Endodermal cell (in vitro differentiated cells): ENCODE results near the gene IQCN. TPM values are rescaled to one million over a fixed set of nuclear protein-coding genes. Genes with fewer than 3 reads are reported as not detected.

Experiments used
- DNase-seq: peaks from one replicate; pipeline ENCODE4 v3.0.0-alpha.2; 2017
- H3K27ac ChIP-seq: 2 replicates; pipeline ENCODE4 v1.5.1; 2013; ENCODE audit warnings: mild to moderate bottlenecking, low read depth, low read length, moderate library complexity
- H3K27me3 ChIP-seq: 2 replicates; pipeline ENCODE4 v1.6.1; 2013; ENCODE audit warnings: mild to moderate bottlenecking, low read length, moderate library complexity; ENCODE audit not compliant: insufficient read depth, control insufficient read depth, poor library complexity, severe bottlenecking
- H3K36me3 ChIP-seq: 2 replicates; pipeline ENCODE4 v1.7.0; 2013; ENCODE audit warnings: mild to moderate bottlenecking, low read length, moderate library complexity; ENCODE audit not compliant: control insufficient read depth, insufficient read depth
- H3K4me1 ChIP-seq: one replicate; pipeline ENCODE4 v1.7.0; 2013; ENCODE audit warnings: low read length; ENCODE audit not compliant: control insufficient read depth, insufficient read depth
- H3K4me3 ChIP-seq: 2 replicates; pipeline ENCODE4 v1.5.1; 2013; ENCODE audit warnings: mild to moderate bottlenecking, low read length, moderate library complexity
- H3K9ac ChIP-seq: 2 replicates; pipeline ENCODE4 v1.6.1; 2013; ENCODE audit warnings: mild to moderate bottlenecking, low read length, moderate library complexity; ENCODE audit not compliant: poor library complexity, severe bottlenecking; ENCODE audit errors: extremely low read depth
- H3K9me3 ChIP-seq: 2 replicates; pipeline ENCODE4 v1.6.1; 2013; ENCODE audit warnings: mild to moderate bottlenecking, low read length, moderate library complexity; ENCODE audit not compliant: control insufficient read depth
- H3K27ac Mint-ChIP-seq: 2 replicates; pipeline ENCODE4 v1.8.0; 2020; ENCODE audit warnings: mixed read lengths
- H3K27me3 Mint-ChIP-seq: 2 replicates; pipeline ENCODE4 v1.8.0; 2021; ENCODE audit warnings: mild to moderate bottlenecking, mixed read lengths; ENCODE audit not compliant: insufficient read depth
- H3K36me3 Mint-ChIP-seq: 2 replicates; pipeline ENCODE4 v1.8.0; 2020; ENCODE audit warnings: low read depth, mixed read lengths
- H3K4me1 Mint-ChIP-seq: 2 replicates; pipeline ENCODE4 v1.8.0; 2020; ENCODE audit warnings: mixed read lengths
- H3K4me3 Mint-ChIP-seq: 2 replicates; pipeline ENCODE4 v1.8.0; 2020; ENCODE audit warnings: mild to moderate bottlenecking, moderate library complexity, mixed read lengths
- H3K9me3 Mint-ChIP-seq: 2 replicates; pipeline ENCODE4 v1.8.0; 2020; ENCODE audit warnings: mild to moderate bottlenecking, mixed read lengths
- CTCF ChIP-seq: fragments of 200-600 bp; sonication (generic); conservative IDR thresholded peaks from 2 replicates; pipeline ENCODE4 v1.5.0; 2021; ENCODE audit warnings: antibody characterized with exemption, mild to moderate bottlenecking
- WGBS, 2 experiments: methylation state at CpG; one replicate each; pipeline versions ENCODE4 v1.1.5 to v1.1.7; 2013; ENCODE audit warnings: missing lambda C conversion rate in 2 of 2, mixed read lengths in 1 of 2; ENCODE audit not compliant: insufficient coverage in 1 of 2, insufficient read length in 1 of 2; 5-methylcytosine and 5-hydroxymethylcytosine counted together
- total RNA-seq, 2 donors: library from RNA; stranded (reverse); fragmentation: NEBNext Ultra II Directional in 1 of 2; extraction: Animal tissue kit (Norgen Biotek cat#: 25700) in 1 of 2; gene quantifications; 2 replicates in 1 of 2; 3 replicates in 1 of 2; pipeline ENCODE4 v1.2.1, GENCODE V29; 2021

IQCN gene
- total RNA-seq, 2 donors from 2014 or later, result 2.4 to 3.3 TPM

- no peak for TF ChIP-seq CTCF
- no peak overlapping the region for H3K27ac ChIP-seq
- no peaks in the 10 kb centered on the region for H3K27me3 Mint-ChIP-seq
- H3K36me3 ChIP-seq, result peaks cover 20% of the 10 kb centered on the region
- no peak overlapping the region for H3K27ac Mint-ChIP-seq
- H3K4me1 Mint-ChIP-seq, result peaks cover 28% of the 10 kb centered on the region
- no peak for DNase-seq
- no peaks in the 10 kb centered on the region for H3K9me3 ChIP-seq
- H3K4me3 ChIP-seq, result no peak overlapping the region
- no peaks in the 10 kb centered on the region for H3K27me3 ChIP-seq
- H3K36me3 Mint-ChIP-seq, result peaks cover 25% of the 10 kb centered on the region
- WGBS, 2 experiments, result 92 to 98% methylated on average over 5 to 7 of the region's 7 CpGs
- H3K4me3 Mint-ChIP-seq, result no peak overlapping the region
- peaks cover 4% of the 10 kb centered on the region for H3K4me1 ChIP-seq
- no peaks in the 10 kb centered on the region for H3K9me3 Mint-ChIP-seq
- H3K9ac ChIP-seq, result no peak overlapping the region
These were observed 45.4 kb upstream of the IQCN start for GRCh38 chr19:18319591-18320135.

- Mint-ChIP-seq H3K4me1 (peaks cover 23% of the 10 kb centered on the region), H3K36me3 (peaks cover 38% of the 10 kb centered on the region), H3K27ac (peak overlapping the region; percentile 70), H3K4me3 (no peak overlapping the region), H3K27me3 (no peaks in the 10 kb centered on the region), H3K9me3 (no peaks in the 10 kb centered on the region)
- peaks cover 4% of the 10 kb centered on the region for H3K4me1 ChIP-seq
- no peak overlapping the region for H3K9ac ChIP-seq
- WGBS, 2 experiments, result 92 to 98% methylated on average over 14 to 18 of the region's 18 CpGs
- TF ChIP-seq CTCF, result no peak
- no peak overlapping the region for H3K27ac ChIP-seq
- H3K4me3 ChIP-seq, result no peak overlapping the region
- H3K36me3 ChIP-seq, result peaks cover 35% of the 10 kb centered on the region
- DNase-seq, result no peak
- no peaks in the 10 kb centered on the region for H3K27me3 ChIP-seq
- H3K9me3 ChIP-seq, result no peaks in the 10 kb centered on the region
These were observed 43.9 kb upstream of the IQCN start for GRCh38 chr19:18317961-18318800.

- Mint-ChIP-seq H3K4me3 (no peak overlapping the region), H3K27ac (no peak overlapping the region), H3K4me1 (peaks cover 11% of the 10 kb centered on the region), H3K27me3 (no peaks in the 10 kb centered on the region), H3K9me3 (no peaks in the 10 kb centered on the region), H3K36me3 (peaks cover 43% of the 10 kb centered on the region)
- Histone ChIP-seq H3K27ac (no peak overlapping the region), H3K27me3 (no peaks in the 10 kb centered on the region), H3K9ac (no peak overlapping the region), H3K9me3 (no peaks in the 10 kb centered on the region), H3K36me3 (peaks cover 52% of the 10 kb centered on the region), H3K4me3 (no peak overlapping the region), H3K4me1 (no peaks in the 10 kb centered on the region)
- no peak for TF ChIP-seq CTCF
- no peak for DNase-seq
- 90 to 91% methylated on average over 3 of the region's 3 CpGs for WGBS, 2 experiments
These were observed 39.1 kb upstream of the IQCN start for GRCh38 chr19:18313398-18313797.
